ENCODE measurements around the gene GJB6.

The GJB6 gene

GRCh38 chr13:20247963-20248362 is 15.8 kb upstream of the GJB6 start:
- no peak for DNase-seq (ENCODE audit: low read depth)
- no peak overlapping the region for H3K4me3 ChIP-seq (ENCODE audit: low read length)
- no peak for TF ChIP-seq CTCF (conservative IDR thresholded peaks at IDR 0.05; ENCODE audit: low read depth, low read length)

GRCh38 chr13:20247403-20247802 is 15.3 kb upstream of the GJB6 start:
- no peak overlapping the region for H3K4me3 ChIP-seq (ENCODE audit: low read length)
- TF ChIP-seq CTCF (conservative IDR thresholded peaks at IDR 0.05; ENCODE audit: low read depth, low read length) = no peak
- no peak for DNase-seq (ENCODE audit: low read depth)

- no peak for TF ChIP-seq CTCF (conservative IDR thresholded peaks at IDR 0.05; ENCODE audit: low read depth, low read length)
- no peak for DNase-seq (ENCODE audit: low read depth)
- H3K4me3 ChIP-seq (ENCODE audit: low read length) = no peak overlapping the region
Measured at GRCh38 chr13:20241593-20241992, 9.5 kb upstream of the GJB6 start.

GRCh38 chr13:20239748-20240147 is 7.6 kb upstream of the GJB6 start:
- H3K4me3 ChIP-seq (ENCODE audit: low read length) = no peak overlapping the region
- no peak for DNase-seq (ENCODE audit: low read depth)
- TF ChIP-seq CTCF (conservative IDR thresholded peaks at IDR 0.05; ENCODE audit: low read depth, low read length) = no peak

- TF ChIP-seq CTCF (conservative IDR thresholded peaks at IDR 0.05; ENCODE audit: low read depth, low read length) = no peak
- DNase-seq (ENCODE audit: low read depth) = no peak
- H3K4me3 ChIP-seq (ENCODE audit: low read length) = no peak overlapping the region
Measured at GRCh38 chr13:20232556-20233277, 598 bp upstream of the GJB6 start.

- DNase-seq (ENCODE audit: low read depth) = no peak
- no peak overlapping the region for H3K4me3 ChIP-seq (ENCODE audit: low read length)
- TF ChIP-seq CTCF (conservative IDR thresholded peaks at IDR 0.05; ENCODE audit: low read depth, low read length) = no peak
Measured at GRCh38 chr13:20230913-20231838, 943 bp downstream of the GJB6 start.
